Fibroblast of upper back skin (primary cell): ENCODE results near the gene MFAP4.

ENCODE experiments used
- DNase-seq: peaks from one replicate; pipeline ENCODE4 v3.0.0-alpha.2; 2013

MFAP4 gene

DNA sequence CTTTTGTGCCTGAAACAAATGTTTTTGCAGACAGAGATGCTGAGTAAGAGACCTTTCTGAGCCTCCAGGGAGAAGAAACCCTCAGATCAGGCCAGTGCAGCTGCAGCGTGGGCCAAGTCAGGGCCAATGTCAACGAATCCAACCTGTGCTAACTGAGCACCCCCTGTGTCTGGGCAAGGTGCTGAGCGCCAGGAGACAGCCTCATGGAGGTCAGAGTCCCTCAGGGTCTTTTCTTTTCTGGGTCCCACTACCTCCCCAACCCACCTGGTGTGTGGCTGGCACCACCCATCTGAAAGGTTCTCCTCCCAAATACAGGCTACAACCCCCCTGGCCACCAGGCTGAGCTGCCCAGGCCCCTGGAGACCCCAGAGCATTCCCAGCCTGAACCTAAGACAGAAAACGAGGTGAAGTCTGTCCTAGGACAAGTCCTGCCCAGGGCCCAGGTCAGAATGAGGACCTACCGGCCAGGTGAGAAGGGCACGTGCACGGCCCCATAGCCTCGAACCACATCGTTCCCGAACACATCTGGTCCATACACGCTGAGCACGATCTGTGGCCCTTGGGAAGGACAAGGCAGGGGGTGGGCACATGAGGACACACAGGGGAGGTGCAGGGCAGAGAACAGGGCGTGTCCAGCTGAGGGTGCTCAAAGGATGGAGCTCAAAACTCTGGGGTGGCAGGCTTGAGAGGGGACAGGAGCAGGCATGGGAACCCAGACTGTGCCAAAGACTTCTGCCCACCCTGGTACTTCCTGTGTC, 39.5 kb downstream of the MFAP4 start:
- no peak for DNase-seq

DNA sequence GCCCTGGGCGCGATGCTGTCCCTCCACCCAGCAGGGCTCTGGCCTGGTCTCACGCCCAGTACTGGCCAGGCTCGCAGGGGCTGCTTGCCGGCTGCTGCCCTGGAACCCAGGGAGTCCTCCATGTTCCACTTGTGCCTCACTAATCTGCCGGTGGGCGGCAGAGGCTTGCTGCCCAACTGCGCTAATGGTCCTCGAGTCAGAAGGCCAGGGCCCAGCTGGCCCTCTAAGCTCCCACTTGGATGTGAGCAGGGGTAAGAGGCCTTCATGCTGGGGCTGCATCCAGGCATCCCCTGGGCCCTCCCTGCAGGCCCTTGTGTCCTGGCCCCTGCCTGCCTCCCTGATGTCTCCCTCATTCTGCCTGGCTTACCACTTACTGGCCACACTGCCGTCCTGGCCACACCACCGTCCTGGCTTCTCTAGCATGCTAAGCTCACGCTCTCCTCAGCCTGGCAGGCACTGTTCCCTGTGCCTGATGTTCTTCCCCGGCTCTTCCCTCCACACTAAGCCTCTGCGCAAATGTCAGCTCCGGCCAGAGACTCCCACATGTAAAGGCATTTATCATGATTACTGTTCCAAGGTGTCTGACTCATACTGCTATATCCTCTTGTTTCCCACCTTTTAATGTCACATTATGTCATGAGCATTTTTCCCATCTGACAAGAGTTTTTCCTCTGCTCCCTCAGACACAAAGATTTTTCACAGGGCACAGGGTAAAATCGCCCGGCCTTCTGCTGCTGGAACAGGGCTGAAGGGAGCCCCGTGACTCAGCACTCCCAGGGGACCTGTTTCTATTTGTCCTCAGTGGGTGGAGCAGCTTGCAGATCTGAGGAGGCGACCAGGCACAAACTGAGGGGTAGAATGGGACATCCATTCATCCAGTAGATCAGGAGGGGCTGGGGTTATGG, 40.4 kb downstream of the MFAP4 start:
- DNase-seq: peak; percentile 82

DNA sequence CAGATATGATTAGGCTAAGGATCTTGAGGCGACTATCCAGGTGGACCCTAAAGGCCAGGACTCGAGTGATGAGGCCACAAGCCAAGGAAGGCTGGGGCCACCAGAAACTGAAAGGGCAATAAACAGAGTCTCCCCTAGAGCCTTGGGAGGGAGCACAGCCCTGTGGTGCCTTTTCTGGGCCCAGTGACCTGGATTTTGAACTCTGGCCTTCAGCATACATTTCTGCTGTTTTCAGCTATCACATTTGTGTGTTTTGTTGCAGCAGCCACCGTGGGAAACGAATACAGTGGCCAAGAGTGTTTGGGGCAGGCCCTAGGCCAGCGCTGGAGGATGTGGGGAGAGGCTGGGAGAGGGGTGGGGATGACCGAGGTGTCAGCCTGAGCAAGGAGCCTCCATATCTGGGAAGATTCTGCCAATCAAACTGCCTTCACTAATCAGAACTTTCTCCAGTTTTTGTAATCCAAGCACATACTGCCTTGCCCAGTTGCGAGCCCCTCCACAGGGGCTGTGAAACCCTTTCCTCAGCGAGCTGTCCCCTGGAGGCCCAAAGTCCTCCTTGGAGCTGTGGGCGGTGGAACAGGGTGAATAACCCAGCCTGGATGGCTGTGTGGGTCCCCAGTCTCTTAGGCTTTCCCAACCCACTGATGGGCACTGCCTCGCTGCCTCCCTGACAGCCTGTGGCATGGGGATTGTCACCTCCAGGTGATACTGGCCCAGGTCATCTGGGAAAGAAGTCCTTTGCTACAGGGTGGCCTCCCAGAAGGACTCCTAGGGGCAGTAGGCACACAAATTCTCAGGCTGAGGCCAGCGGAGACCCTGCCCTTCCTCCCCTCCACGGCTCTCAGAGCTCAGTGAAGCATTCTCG, 41.3 kb downstream of the MFAP4 start:
- DNase-seq: no peak

DNA sequence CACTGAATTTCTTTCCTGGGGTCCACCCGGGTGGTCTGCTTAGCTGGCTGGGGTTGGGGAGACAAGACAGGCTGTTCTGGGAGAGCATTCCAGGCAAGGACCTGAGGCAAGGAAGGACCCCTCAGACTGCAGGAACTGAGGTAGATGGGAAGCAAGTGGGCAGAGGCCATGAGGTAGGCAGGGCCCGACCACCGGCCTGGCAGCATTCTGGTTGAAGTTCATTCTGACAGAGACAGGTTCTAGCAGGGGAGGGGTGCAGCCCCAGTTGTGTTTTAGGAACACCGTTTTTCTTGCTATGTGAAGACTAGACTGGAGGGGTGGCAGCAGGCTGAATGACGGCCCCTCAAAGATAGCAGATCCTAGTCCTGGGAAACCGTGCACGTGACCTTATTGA, 41.9 kb downstream of the MFAP4 start:
- DNase-seq: no peak

GRCh38 chr17:19344311-19345066, 42.5 kb downstream of the MFAP4 start:
- DNase-seq: no peak

GRCh38 chr17:19343671-19344151, 43.3 kb downstream of the MFAP4 start:
- no peak for DNase-seq

DNA sequence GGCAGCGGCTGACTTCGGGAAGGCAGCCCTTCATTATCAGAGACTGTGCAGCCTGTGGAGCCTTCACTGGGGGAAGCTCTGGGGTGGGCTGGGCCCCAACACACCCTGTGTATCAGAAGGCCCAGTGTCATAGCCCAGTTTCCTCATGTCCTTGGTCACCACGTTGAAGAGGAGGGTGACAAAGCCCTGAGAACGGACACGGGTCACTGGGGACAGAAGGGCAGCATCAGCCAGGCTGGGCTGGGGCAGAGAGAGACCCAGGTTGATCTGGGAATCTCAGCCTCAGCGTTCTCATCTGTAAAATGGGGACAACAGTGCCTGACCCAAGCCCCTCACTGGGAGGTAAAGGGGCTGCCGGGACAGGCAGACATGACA, 43.7 kb downstream of the MFAP4 start:
- no peak for DNase-seq

DNA sequence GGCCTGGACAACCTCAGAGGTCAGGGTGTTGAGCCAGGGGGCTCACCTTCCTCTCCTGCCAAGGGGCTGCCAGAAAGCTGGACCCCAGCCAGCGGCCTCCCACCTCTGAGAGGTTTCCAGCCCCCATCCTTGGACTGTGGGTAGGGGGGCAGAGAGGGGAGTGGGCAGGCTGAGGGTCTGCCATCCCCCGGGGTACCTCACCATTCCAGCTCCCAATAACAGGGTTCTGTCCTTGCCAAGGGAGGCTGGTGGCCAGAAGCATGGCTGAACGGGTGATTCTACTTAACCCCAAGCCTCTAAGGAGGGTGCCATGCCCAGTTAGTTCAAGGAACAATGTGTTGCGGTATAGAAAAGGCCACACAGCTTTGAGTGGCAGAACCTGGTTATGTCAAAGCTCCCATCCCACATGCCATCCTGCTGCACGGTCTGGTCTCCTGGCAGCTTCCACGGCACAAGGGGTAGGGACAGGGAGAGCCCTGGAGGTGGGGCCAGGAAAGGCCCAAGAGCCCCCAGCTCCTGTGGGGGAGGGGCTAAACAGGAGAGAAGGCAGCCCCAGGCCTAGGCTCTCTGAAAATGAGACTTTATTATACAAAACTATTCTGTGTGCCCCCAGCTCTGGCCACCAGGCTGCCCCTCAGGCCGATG, 44.3 kb downstream of the MFAP4 start:
- no peak for DNase-seq

GRCh38 chr17:19341641-19342610, 45.1 kb downstream of the MFAP4 start:
- peak; percentile 57 for DNase-seq

- DNase-seq: no peak
These were observed 45.8 kb downstream of the MFAP4 start for GRCh38 chr17:19341211-19341631.

GRCh38 chr17:19339341-19339815, 47.6 kb downstream of the MFAP4 start:
- DNase-seq: no peak

GRCh38 chr17:19338031-19338990, 48.7 kb downstream of the MFAP4 start:
- peak; percentile 12 for DNase-seq

DNA sequence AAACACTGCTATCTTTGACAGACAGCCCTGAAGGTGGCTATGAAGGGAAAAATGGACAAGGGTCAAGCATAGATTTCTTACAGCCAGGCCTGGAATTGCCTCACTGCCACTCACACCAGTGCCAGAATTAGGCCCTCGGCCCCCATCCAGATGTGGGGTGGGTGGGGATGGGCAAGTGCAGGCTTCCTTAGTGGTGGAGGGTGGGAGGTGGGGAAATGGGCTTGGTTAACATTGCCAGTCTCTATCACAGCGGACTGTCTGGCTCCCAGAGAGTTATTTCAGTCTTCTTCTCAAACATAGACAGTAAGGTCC, 49.3 kb downstream of the MFAP4 start:
- DNase-seq: no peak

DNA sequence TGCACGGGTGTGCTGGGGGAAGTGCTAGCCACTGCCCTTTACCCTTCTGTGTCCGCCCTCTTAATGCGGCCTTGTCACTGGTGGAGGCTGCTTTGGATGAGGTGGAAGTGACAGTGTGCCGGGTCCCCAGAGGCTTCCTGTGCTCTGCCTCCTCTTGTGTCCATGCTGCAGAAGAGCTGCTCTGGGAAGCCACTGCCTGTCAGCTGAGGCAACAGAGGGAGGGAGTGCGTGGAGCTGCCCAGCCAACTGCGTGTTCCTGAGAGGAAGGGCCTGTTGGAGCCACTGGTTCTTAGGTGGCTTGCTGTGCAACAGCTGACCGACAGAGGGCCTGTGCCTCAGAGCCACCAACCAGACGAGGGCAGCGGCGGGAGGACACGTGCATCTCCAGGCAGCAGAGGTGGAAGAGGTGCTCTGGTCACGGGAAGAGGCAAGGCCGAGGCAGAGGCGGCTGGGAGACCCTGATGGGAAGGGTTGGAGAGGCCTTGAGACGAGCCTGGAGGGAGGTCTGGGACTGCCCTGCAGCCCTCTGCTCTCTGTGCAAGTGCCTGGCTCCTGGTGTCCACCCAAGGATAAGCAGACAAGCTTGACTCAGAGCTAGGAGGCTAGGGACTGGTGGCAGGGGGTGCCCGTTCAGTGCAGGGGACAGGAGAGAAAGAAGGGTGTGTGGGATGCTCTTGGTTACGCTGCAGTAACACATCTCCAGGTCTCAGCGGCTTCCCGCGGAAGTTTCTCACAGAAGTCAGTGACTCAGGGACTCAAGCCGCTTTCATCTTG, 49.9 kb downstream of the MFAP4 start:
- DNase-seq: no peak

- no peak for DNase-seq
These were observed 50.9 kb downstream of the MFAP4 start for GRCh38 chr17:19335951-19336631.

- no peak for DNase-seq
These were observed 52.7 kb downstream of the MFAP4 start for GRCh38 chr17:19334331-19334730.

GRCh38 chr17:19333736-19334290, 53.2 kb downstream of the MFAP4 start:
- no peak for DNase-seq
